GOT3 (cell line): ENCODE results near the gene ADGRG1.

ENCODE experiments used
- DNase-seq: peaks from one replicate; lab custom pipeline; 2025; ENCODE audit warnings: mixed read lengths; lab: John Stamatoyannopoulos, UW

The ADGRG1 gene

GRCh38 chr16:57682809-57683635 lies 54.6 kb downstream of the ADGRG1 start:
- no peak for DNase-seq

DNA sequence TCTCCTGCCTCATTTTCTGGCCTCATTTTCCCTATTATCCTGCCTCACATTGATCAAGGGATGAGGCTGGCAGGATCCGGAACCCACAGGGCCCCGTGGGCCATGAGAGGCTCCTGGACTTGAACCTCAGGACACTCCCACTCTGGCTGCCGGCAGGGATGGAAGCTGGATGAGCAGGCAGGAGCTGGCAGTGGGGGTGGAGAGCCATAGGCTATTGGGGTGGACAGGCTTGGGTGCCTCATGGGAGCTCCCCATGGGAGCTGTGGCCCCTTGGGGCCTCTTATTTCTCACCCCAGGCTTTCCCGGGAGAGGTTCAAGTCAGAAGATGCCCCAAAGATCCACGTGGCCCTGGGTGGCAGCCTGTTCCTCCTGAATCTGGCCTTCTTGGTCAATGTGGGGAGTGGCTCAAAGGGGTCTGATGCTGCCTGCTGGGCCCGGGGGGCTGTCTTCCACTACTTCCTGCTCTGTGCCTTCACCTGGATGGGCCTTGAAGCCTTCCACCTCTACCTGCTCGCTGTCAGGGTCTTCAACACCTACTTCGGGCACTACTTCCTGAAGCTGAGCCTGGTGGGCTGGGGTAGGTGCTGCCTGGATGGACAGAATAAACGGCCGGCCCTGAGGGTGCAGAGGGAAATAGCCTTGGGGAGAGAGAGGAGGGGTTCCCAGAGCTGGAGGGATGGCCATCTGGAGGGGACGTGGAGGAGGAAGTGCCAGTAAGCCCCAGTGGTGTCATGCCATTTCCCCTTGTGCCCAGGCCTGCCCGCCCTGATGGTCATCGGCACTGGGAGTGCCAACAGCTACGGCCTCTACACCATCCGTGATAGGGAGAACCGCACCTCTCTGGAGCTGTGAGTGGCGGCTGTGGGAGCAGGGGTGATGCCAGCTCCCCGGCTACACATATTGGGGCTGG lies 55.5 kb downstream of the ADGRG1 start:
- no peak for DNase-seq

- DNase-seq, result no peak
Measured at GRCh38 chr16:57684626-57685358, 56.4 kb downstream of the ADGRG1 start.

GRCh38 chr16:57685633-57686032 lies 57.2 kb downstream of the ADGRG1 start:
- DNase-seq, result no peak

- DNase-seq, result no peak
Measured at GRCh38 chr16:57686577-57686976, 58.1 kb downstream of the ADGRG1 start.

- peak; percentile 34 for DNase-seq
Measured at GRCh38 chr16:57687363-57687929, 59.0 kb downstream of the ADGRG1 start.

- no peak for DNase-seq
Measured at GRCh38 chr16:57688487-57688986, 60.1 kb downstream of the ADGRG1 start.

GRCh38 chr16:57688987-57689761 lies 60.7 kb downstream of the ADGRG1 start:
- DNase-seq, result no peak

- DNase-seq, result no peak
Measured at GRCh38 chr16:57689762-57690558, 61.5 kb downstream of the ADGRG1 start.

DNA sequence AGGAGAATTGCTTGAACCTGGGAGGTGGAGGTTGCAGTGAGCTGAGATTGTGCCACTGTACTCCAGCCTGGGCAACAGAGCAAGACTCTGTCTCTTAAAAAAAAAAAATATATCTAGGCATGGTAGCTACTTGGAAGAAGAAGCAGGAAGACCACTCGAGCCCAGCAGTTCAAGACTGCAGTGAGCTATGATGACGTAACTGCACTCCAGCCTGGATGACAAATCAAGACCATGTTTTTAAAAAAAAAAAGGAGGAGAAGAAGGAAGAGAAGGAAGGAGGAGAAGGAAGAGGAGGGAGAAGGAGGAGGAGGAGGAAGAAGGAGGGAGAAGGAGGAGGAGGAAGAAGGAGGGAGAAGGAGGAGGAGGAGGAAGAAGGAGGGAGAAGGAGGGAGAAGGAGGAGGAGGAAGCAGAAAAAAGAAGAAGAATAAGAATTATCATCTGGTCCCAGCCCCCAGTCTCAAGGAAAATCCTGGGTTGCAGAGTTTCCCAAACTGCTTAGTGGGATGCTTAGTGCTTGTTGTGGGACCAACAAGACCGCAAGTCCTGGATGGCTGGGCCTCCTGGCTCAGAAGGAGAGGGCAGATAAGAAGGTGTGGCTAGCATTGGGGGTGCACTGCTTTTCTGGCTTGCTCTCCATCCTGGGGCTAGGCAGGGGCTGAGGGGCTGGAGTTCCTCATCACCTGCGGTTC lies 62.5 kb downstream of the ADGRG1 start:
- DNase-seq, result no peak

DNA sequence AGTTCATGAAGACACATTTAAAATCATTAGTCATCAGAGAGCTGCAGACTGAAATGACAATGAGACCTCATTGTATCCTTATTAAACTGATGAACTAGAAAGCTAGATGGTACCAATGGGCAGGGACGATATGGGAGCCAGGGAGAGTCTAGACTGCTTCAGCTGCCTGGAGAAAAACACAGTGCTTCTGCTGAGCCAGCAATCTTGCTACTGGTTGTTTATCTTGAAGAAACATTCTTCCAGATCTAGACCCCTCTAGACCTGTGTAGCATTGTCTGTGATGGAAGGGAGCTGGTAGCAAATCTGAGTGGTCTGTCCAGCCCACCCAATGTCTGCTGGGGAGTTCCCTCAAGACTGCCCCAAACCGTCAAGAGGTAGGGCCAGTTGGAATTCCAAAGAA lies 64.2 kb downstream of the ADGRG1 start:
- DNase-seq, result no peak

DNA sequence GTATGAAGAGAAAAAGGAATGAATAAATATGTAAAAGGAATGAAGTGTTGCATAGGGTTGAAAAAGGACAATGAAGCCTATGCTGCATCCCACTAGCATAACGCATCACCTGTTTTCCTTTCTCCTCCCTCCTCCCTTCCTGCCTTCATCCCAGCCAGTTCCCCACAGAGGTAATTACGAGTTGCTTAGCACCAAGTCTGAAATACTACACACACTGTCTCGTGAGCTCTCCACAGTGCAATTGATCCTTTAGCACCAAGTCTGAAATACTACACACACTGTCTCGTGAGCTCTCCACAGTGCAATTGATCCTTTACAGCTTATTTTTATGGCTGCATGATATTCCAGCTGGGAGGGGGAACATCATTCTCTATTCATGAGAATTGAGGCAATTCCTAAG lies 65.1 kb downstream of the ADGRG1 start:
- DNase-seq, result no peak

DNA sequence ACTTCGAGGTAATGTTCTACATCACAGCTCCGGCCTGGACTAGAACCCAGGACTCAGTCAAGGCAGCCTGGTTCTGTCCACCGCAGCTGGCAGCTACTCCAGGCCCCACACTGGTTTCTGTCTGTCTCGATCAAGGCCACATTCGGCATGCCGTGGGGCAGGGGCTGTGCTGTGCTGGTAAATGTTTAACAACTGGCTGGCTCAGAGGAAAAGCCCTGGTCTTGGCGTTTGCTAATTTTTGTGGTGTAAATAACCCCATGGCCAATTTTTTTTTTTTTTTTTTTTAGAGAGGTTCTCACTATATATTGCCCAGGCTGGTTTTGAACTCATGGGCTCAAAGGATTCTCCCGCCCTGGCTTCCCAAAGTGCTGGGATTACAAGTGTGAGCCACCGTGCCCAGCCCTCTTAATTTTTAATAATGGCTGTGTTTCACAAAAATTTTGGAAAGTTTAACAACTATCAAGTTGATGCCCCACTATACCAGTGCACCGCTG lies 65.8 kb downstream of the ADGRG1 start:
- DNase-seq, result no peak

GRCh38 chr16:57694725-57695679 lies 66.6 kb downstream of the ADGRG1 start, which contains the start of gene DRC7:
DRC7 (plus strand) TSS chr16:57694806; CDS start chr16:57697950, 3,144 bp downstream.
- no peak for DNase-seq

DNA sequence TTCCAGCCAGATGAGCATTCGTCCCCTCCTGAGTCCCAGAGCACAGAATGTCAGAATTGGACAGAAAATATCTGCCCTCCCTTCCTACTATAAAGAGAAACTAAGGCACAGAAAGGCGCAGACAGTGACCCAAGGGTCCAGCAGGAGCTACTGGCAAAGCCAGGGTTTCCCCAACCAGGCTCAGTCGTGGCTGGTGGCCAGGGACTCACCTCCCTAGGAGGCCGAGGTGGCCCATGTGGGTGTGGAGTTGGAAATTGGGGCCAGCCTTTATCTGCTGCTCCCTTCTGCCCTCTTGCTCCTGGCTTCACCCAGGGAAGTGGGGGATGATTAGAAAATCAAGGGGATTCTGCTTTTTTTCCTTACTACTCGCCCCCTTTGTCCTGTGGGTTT lies 67.2 kb downstream of the ADGRG1 start:
- no peak for DNase-seq

GRCh38 chr16:57696240-57696639 lies 67.8 kb downstream of the ADGRG1 start:
- DNase-seq, result no peak

DNA sequence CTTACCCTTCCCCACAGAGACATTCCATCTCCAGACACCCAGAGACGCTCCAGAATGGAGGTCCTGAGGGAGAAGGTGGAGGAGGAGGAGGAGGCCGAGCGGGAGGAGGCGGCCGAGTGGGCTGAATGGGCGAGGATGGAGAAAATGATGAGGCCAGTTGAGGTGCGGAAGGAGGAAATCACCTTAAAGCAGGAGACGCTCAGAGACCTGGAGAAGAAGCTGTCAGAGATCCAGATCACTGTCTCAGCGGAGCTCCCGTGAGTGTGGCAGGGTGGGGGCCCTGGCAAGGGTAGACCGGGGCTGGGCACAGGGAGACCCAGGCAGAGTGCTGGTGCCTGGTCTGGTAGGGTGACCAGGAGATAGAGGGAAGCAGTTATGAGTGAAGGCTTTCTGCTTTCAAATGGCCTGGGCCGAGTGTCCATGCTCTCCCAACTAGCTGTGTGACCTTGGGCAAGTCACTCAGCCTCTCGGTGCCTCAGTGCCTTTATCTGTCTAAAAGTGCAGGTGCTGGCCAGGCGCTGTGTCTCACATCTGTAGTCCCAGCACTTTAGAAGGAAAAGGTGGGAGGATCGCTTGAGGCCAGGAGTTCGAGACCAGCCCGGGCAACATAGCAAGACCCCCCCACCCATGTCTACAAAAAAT lies 69.6 kb downstream of the ADGRG1 start:
- no peak for DNase-seq
